ENCODE measurements around the gene PHKG1.

GRCh38 chr7:56083150-56083785, 9.5 kb downstream of the PHKG1 start:
- TF ChIP-seq, protein P1, sequence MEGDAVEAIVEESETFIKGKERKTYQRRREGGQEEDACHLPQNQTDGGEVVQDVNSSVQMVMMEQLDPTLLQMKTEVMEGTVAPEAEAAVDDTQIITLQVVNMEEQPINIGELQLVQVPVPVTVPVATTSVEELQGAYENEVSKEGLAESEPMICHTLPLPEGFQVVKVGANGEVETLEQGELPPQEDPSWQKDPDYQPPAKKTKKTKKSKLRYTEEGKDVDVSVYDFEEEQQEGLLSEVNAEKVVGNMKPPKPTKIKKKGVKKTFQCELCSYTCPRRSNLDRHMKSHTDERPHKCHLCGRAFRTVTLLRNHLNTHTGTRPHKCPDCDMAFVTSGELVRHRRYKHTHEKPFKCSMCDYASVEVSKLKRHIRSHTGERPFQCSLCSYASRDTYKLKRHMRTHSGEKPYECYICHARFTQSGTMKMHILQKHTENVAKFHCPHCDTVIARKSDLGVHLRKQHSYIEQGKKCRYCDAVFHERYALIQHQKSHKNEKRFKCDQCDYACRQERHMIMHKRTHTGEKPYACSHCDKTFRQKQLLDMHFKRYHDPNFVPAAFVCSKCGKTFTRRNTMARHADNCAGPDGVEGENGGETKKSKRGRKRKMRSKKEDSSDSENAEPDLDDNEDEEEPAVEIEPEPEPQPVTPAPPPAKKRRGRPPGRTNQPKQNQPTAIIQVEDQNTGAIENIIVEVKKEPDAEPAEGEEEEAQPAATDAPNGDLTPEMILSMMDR (conservative IDR thresholded peaks at IDR 0.05), result no peak
- TF ChIP-seq ZFX (IDR thresholded peaks at IDR 0.05), result no peak
